NCI-H526 treated with DMSO at 0.1 percent for 48 hours (cell line): Measurements from ENCODE around the gene STAC.
"Not testable (repeated sequence)": the region's sequence is repeated elsewhere in the genome, so short reads cannot be mapped to it uniquely, and the experiment has no call there.

Experiments
- DNase-seq: peaks from one replicate; lab custom pipeline; 2025; lab: John Stamatoyannopoulos, UW

Gene STAC

GRCh38 chr3:36520241-36521006, 140.1 kb downstream of the STAC start:
- DNase-seq: no peak

GRCh38 chr3:36521007-36521379, 140.7 kb downstream of the STAC start:
- DNase-seq: no peak

GRCh38 chr3:36524560-36524959, 144.3 kb downstream of the STAC start:
- DNase-seq: no peak

GRCh38 chr3:36525115-36525801, 145.0 kb downstream of the STAC start:
- no peak for DNase-seq

DNA sequence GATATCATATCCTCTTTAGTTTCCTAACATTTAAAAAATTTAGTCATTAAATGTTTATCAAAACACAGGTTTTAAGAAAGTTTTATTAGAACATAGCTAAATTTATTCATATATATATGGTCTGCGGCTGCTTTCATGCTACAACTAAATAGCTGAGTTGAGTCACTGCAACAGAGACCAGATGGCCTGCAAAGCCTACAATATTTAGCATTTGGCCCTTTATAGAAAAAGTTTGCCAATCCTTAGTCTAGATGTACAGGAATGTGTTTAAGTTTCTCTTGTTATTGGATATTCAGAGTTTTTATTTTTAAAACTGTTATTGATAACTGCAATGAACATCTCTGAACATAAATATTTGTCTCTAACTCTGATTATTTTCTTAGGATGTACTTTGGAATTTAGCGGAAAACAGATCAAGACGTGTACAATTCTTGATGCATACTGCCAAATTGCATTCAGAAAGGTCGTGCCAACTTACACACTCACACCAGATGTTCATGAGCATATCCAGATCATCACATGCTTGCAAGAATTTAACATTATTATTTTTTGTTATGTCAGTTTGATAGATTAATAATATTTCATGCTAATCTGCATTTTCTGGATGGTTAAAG, 157.9 kb downstream of the STAC start:
- DNase-seq: no peak

- no peak for DNase-seq
Observed at GRCh38 chr3:36540888-36541518, 160.7 kb downstream of the STAC start.

DNA sequence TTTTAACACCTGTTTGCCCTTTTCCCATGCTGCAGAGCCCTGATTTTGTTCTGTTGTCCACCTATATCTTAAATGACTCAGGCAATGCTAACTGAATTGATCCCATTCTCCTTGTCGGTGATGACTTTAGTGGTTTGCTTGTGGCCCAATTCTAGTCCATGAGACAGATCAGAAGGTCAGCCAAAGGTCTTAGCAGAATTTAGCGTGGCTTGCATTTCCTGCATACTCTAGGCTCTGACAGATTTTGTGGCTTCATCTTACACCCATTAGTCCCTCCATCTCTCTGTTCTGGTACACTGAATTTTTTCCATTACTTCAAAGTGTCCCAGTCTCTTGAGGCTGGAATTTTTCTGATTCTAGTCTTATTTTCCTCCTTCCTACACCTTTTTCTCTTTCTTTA, 161.9 kb downstream of the STAC start:
- no peak for DNase-seq

DNA sequence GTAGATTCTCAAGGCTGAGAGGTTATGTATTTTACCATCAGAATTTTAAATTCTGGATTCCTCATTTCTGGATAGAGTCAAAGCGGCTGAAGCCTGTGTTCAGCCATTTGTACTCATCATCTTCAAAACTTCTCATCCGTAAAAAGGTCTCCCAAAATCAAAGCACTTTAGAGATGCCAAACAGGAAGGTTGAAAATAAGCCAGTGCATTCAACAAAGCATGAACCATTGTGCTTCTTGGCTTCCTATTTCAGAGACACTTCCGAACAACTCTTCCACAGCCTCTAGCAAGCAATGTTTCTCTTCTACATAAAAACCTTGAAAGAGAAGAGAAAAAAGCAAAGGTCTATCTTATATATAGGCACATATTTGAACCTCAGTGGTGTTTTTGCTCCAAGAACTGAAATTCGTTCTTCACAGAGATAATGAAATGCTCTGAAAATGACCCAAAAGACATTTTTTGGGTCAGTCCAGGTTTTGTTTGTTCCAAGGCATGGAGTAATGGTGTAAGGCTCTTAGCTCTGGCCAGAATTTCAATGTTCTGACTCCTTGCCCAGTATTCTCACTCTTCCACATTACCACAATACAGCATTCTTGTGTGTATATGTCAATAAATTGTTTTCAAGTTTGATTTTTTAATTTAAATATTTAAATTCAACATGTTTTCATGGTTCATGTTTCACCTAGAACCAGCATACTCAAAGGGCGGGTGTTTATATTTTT, 163.1 kb downstream of the STAC start:
- no peak for DNase-seq

GRCh38 chr3:36546226-36546625, 165.9 kb downstream of the STAC start:
- no peak for DNase-seq

GRCh38 chr3:36548712-36549111, 168.4 kb downstream of the STAC start:
- no peak for DNase-seq

GRCh38 chr3:36557021-36557707, 176.9 kb downstream of the STAC start:
- DNase-seq: no peak

DNA sequence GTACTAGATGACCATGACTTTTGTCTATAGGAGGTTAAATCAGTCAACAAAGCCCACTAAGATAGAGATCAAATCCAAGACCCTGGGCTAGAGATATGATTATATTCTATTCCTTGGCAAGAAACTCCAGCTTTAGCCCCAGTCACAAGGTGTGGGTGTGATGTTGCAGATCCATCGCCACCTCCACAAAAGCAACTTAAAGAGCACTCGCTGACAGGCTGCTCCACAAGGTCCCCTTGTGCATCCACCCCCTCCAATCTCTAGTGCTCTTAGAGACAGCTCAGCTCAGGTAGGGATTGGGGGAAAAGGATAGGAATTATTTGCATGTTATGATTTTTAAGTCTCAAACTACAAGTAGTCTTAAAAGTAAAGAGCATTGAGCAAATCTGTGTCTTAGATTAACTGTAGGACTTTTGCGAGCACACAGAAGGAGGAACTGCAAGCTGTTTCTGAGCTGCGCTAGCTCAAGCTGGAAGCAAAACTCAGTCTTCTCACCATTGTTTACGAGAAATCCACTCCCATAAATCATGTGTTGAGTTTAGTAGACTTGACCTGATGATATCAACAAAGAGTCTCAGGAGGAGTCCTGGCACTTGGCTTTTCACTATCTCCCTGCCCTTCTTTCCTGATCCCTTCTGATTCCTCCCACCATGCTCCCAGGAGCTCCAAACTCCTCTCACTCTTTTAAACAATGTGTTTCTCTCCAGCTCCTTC, 177.6 kb downstream of the STAC start:
- no peak for DNase-seq

DNA sequence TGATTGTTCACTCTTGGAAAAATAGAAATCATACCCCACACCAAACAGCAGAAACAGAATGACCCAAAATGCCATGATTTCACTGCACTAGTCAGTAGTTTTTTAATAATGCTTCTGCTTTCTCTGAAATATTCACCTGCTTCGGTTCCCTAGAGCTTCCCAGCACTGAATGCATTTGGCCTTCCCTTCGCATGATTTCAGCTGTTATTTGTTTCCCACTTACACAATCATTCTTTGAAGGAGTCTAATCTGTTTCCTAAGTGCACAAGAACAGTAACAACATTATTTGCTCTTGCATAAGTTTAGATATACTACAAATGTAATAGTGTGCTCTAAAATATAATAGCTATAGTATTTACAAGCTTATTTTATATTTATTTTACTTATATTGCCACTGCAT, 178.7 kb downstream of the STAC start:
- DNase-seq: no peak

DNA sequence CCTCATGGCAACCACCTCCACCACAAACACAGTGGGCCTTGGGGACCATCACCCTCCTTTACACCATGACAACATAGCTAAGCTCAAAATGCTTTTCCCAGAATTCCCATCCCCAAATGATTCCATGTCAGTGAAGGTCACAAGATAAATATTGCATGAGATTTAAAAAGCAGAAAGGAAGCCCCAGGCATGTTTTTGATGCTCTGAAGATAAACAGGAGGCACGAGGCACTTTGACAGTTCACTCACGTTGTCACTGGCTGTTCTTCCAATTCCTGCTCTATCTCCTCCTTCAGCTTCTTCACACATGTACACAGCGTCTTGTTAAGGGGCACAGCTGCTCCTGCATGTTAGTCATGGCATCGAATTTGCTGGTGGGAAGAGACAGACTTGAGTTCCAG, 180.4 kb downstream of the STAC start:
- no peak for DNase-seq

DNA sequence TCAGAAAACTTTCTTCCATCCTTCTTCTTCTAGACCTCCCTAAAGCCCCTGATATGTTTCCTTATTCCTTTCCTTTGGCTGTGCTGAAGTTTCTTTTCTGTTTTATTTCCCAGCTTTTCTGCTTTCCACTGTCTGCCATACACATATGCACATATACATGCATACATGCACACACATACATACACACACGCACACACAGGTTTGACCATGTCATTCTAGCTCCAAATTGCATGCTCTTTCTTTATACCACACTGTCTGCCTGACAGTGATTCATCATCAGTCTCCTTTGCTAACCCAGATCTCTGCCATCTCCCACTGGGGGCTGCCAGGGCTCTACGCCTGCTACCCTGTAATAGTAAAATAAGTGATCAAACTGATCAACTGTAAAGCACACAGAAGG, 181.3 kb downstream of the STAC start:
- DNase-seq: no peak

DNA sequence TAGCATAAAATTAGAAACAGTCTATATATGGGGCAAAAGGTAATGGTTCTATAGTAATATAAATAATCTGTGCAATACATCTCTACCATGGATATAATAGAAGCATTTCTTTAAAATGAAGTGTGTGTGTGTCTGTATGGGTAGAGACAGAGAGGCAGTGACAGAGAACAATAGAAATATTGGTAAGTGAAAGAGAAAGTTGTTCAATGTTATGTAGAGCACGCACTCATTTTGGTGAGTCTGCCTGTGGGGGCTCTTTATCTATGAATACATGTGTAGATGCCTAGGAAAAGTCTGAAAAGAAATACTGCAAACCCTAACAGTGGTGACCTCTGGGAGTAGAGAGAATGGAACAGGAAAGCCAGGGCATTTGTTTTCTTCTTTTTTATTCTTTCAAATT, 182.6 kb downstream of the STAC start:
- no peak for DNase-seq

DNA sequence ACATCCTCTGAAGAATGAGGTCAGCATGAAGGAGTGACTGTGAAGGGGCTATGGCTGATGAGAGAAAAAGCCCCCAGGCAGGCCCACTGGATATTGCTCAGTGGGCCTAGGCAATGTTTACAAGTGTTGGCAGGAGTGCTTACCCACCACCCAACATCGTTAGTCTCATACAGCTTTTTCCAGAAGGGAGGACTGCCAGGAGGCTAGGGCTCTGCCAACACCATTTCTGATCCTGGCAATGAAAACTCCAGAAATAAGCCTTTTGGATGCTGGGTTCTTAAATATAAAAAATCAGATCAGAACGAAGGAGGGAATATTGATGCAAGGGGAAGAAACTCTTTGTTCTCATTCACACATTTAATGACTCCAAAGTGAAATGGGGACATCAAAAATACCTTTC, 194.9 kb downstream of the STAC start:
- no peak for DNase-seq

GRCh38 chr3:36578418-36578817, 198.1 kb downstream of the STAC start:
- not testable (repeated sequence) for DNase-seq

DNA sequence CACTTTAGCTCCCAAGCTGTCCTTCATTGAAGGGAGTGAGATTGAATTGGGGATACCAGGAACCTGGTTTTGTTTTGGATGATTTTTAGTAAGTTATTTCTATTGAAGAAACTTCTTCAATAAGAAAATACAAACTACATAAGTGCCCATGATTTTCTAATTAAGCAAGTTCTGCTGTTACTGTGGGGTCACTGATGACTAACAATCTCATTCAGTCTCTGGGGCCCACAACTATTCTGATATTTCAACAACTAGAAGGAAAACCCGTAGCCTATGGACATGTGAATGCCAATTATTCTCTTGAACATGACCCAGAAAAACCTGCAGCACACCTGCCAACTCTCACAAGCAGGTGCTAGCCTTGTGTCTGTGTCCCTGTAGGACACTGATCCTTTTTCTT, 199.4 kb downstream of the STAC start:
- no peak for DNase-seq

DNA sequence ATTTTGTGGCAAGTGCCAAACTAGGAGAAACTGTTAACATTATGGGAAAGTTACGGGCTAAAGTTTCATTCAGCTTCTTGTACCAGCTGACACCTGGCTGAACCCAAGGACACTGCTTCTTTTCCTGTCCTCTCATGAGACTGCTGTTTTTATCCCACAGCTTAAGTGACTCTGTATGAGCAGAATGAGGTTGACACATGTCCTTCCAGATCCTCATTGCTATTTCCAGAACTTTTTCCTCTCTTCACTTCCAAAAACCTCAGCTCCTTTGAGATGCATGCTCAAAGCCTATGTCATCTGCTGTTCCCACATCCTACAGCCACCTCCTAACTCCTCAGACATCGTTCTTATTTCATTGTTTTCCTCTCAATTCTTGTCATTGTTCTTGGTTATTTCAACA, 200.4 kb downstream of the STAC start:
- DNase-seq: no peak

DNA sequence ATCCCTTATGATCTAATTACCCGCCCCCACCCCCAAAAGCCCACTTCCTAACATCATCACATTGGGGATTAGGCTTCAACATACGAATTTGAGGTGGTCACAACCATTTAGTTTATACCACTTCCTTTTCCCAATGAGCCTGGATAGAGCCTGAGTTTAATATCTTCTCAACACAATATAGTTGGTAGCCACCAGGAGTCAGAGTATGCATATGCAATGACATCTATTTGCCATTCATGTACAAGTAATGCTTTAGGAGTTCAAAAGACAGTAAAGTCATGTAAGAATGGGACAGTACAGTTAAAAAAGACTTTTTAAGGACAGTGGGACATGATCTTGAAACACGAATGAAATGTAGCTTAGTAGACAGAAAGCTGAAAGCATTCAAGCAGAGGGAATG, 211.7 kb downstream of the STAC start:
- DNase-seq: no peak
